ENCODE results near the gene DDX25. TPM values are rescaled to one million over a fixed set of nuclear protein-coding genes. Genes with fewer than 3 reads are reported as not detected.

The DDX25 gene
- total and polyA plus RNA-seq, 2 of the 13 experiments (the other 11 are each of a cell fraction or from before 2014, with no cell fraction given): 0.17 to 0.29 TPM

- TF ChIP-seq DNMT3B (CRISPR knock-in tag; conservative IDR thresholded peaks at IDR 0.05): no peak
- no peak for TF ChIP-seq NR2F1 (CRISPR knock-in tag; IDR thresholded peaks at IDR 0.05)
- peak; percentile 50; the same call in 1 of the 2 replicates for TF ChIP-seq SUZ12 (IDR thresholded peaks at IDR 0.05; ENCODE audit: low read depth, low read length)
- TF ChIP-seq FOXA1 (IDR thresholded peaks at IDR 0.05): no peak
- no peak for TF ChIP-seq FOXA1 (CRISPR knock-in tag; IDR thresholded peaks at IDR 0.05)
- no peak for TF ChIP-seq NFYB (CRISPR knock-in tag; IDR thresholded peaks at IDR 0.05)
- no peak for TF ChIP-seq HIVEP1 (CRISPR knock-in tag; IDR thresholded peaks at IDR 0.05)
- no peak for TF ChIP-seq IRF1 (CRISPR knock-in tag; IDR thresholded peaks at IDR 0.05; ENCODE audit: low read depth)
- no peak for TF ChIP-seq ZNF609 (CRISPR knock-in tag; IDR thresholded peaks at IDR 0.05; ENCODE audit: borderline replicate concordance)
- no peak for TF ChIP-seq KDM1A (CRISPR knock-in tag; IDR thresholded peaks at IDR 0.05)
- peak; percentile 35; the same call in 1 of the 2 replicates for TF ChIP-seq SIX4 (CRISPR knock-in tag; IDR thresholded peaks at IDR 0.05)
- TF ChIP-seq CCAR2 (optimal IDR thresholded peaks at IDR 0.05; ENCODE audit: low read depth, low read length): no peak
- no peak for TF ChIP-seq IKZF4 (CRISPR knock-in tag; IDR thresholded peaks at IDR 0.05; ENCODE audit: borderline replicate concordance, low read depth, not compliant biosample characterization)
- TF ChIP-seq DMTF1 (CRISPR knock-in tag; IDR thresholded peaks at IDR 0.05): no peak
- TF ChIP-seq FOXC1 (CRISPR knock-in tag; IDR thresholded peaks at IDR 0.05; ENCODE audit: borderline replicate concordance): 0 out of 2 replicates have a peak, but pooled peaks have one; percentile 49
- peak; percentile 65 for TF ChIP-seq HNRNPLL (IDR thresholded peaks at IDR 0.05; ENCODE audit: low read depth, low read length, poor library complexity, severe bottlenecking)
- no peak for TF ChIP-seq HNRNPUL1 (IDR thresholded peaks at IDR 0.05; ENCODE audit: low read depth, low read length)
- TF ChIP-seq ZNF337 (CRISPR knock-in tag; IDR thresholded peaks at IDR 0.05; ENCODE audit: borderline replicate concordance, low read depth): no peak
Observed at GRCh38 chr11:125902927-125903710, 1.2 kb upstream of the DDX25 start, which contains the start of gene PUS3 (continued).
